ENCODE results near the gene CACNB1.

CACNB1 gene

GRCh38 chr17:39200070-39200879, 2.8 kb upstream of the CACNB1 start, which contains the start of gene RPL19:
RPL19 (plus strand) TSS chr17:39200283; CDS start chr17:39200345, 62 bp downstream.
- no peak for DNase-seq

- DNase-seq, result peak; percentile 90
These were observed 2.3 kb upstream of the CACNB1 start for GRCh38 chr17:39199820-39200069.

- DNase-seq, result no peak
These were observed 707 bp upstream of the CACNB1 start for GRCh38 chr17:39198186-39198566.

GRCh38 chr17:39196808-39197291, 619 bp downstream of the CACNB1 start:
- DNase-seq, result no peak

GRCh38 chr17:39196241-39196807, 1.1 kb downstream of the CACNB1 start:
- DNase-seq, result no peak

- DNase-seq, result no peak
These were observed 1.8 kb downstream of the CACNB1 start for GRCh38 chr17:39195568-39196160.

GRCh38 chr17:39194985-39195524, 2.4 kb downstream of the CACNB1 start:
- DNase-seq, result no peak

- DNase-seq, result no peak
These were observed 3.1 kb downstream of the CACNB1 start for GRCh38 chr17:39194089-39194984.

GRCh38 chr17:39193346-39193745, 4.1 kb downstream of the CACNB1 start:
- DNase-seq, result no peak

GRCh38 chr17:39192901-39193300, 4.6 kb downstream of the CACNB1 start:
- no peak for DNase-seq

- no peak for DNase-seq
These were observed 5.5 kb downstream of the CACNB1 start for GRCh38 chr17:39191750-39192510.

GRCh38 chr17:39187152-39187830, 10.2 kb downstream of the CACNB1 start:
- DNase-seq, result no peak

- DNase-seq, result no peak
These were observed 10.9 kb downstream of the CACNB1 start for GRCh38 chr17:39186481-39187002.

- DNase-seq, result no peak
These were observed 13.7 kb downstream of the CACNB1 start for GRCh38 chr17:39183720-39184119.

- DNase-seq, result no peak
These were observed 14.4 kb downstream of the CACNB1 start for GRCh38 chr17:39183045-39183444.

GRCh38 chr17:39181303-39181702, 16.2 kb downstream of the CACNB1 start:
- no peak for DNase-seq

GRCh38 chr17:39178536-39178935, 18.9 kb downstream of the CACNB1 start:
- DNase-seq, result no peak

GRCh38 chr17:39177256-39177655, 20.2 kb downstream of the CACNB1 start:
- no peak for DNase-seq

- no peak for DNase-seq
These were observed 21.8 kb downstream of the CACNB1 start for GRCh38 chr17:39175695-39176093.

GRCh38 chr17:39174920-39175694, 22.4 kb downstream of the CACNB1 start:
- no peak for DNase-seq
